Calu3 (cell line): ENCODE measurements around the gene KAZN. TPM values are rescaled to one million over a fixed set of nuclear protein-coding genes. Genes with fewer than 3 reads are reported as not detected.
"Not testable (repeated sequence)": the region's sequence is repeated elsewhere in the genome, so short reads cannot be mapped to it uniquely, and the experiment has no call there.

Experiments
- BruUV-seq: library from RNA; stranded (reverse); fragments of 400-500 nt; replicated peaks from 2 replicates; lab custom pipeline; 2021; lab: Mats Ljungman, UMichigan
- CTCF ChIA-PET: fragments of 300-600 bp; sonication (Branson Sonifier 250); formaldehyde crosslinking; loops from one replicate; lab custom pipeline; 2022; ENCODE audit warnings: antibody characterized with exemption; lab: Charles Lee
- DNase-seq: peaks from one replicate; pipeline ENCODE4 v3.0.0; 2022
- H3K27ac Mint-ChIP-seq: one replicate; pipeline ENCODE4 v1.8.0; 2022; ENCODE audit warnings: mixed read lengths; ENCODE audit not compliant: unreplicated experiment
- H3K27me3 Mint-ChIP-seq: one replicate; pipeline ENCODE4 v1.8.0; 2022; ENCODE audit warnings: mixed read lengths; ENCODE audit not compliant: unreplicated experiment
- H3K36me3 Mint-ChIP-seq: one replicate; pipeline ENCODE4 v1.8.0; 2022; ENCODE audit warnings: mild to moderate bottlenecking, moderate library complexity, mixed read lengths; ENCODE audit not compliant: insufficient read depth, unreplicated experiment
- H3K4me1 Mint-ChIP-seq: one replicate; pipeline ENCODE4 v1.8.0; 2022; ENCODE audit warnings: mild to moderate bottlenecking, low read depth, mixed read lengths; ENCODE audit not compliant: unreplicated experiment
- H3K4me3 Mint-ChIP-seq: one replicate; pipeline ENCODE4 v1.8.0; 2022; ENCODE audit warnings: mild to moderate bottlenecking, low read depth, moderate library complexity, mixed read lengths; ENCODE audit not compliant: unreplicated experiment
- H3K9me3 Mint-ChIP-seq: one replicate; pipeline ENCODE4 v1.8.0; 2022; ENCODE audit warnings: low read depth, mixed read lengths; ENCODE audit not compliant: unreplicated experiment
- intact Hi-C: fragments of 100-400 bp; cut with micrococcal nuclease; formaldehyde crosslinking; loops from one replicate; pipeline ENCODE4 v1.10.0; 2022; ENCODE audit not compliant: unreplicated experiment
- total RNA-seq: library from RNA; stranded (reverse); gene quantifications from 2 replicates; pipeline ENCODE4 v1.2.3, GENCODE V29; 2022
- TF ChIP-seq, protein P1 (sequence below): fragments of 200-600 bp; IDR thresholded peaks from one replicate; pipeline ENCODE4 v1.8.0; 2022; ENCODE audit warnings: antibody characterized with exemption; ENCODE audit not compliant: unreplicated experiment

The KAZN gene
- total RNA-seq, 1 experiment from 2014 or later, result 3.6 TPM

DNA sequence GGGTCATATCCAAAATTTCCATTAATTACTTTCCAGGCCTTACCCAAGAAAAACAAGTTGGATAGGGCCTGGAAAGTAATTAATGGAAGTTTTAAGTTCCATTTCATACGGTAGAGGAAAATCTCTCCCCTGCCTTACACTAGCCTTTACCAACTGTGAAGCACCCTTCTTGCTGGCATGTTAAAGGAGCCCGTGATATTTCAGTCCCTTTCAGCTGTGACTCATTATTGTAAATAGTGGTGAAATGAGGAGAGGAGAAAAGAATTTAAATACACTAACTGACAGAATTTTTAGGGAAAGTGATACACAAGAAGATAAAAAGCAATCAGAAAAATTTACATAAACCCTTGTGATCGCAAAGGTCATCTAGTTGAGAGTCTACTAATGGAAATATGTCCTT, 20.3 kb upstream of the KAZN start:
- Mint-ChIP-seq H3K4me3 (no peak overlapping the region), H3K9me3 (peaks cover 16% of the 10 kb centered on the region), H3K27ac (no peak overlapping the region), H3K4me1 (no peaks in the 10 kb centered on the region), H3K36me3 (no peaks in the 10 kb centered on the region), H3K27me3 (peaks cover 22% of the 10 kb centered on the region)
- DNase-seq, result no peak
- intact Hi-C loops, result no loop called here
- CTCF ChIA-PET, result no interaction called here
- no TSS peak for BruUV-seq
- TF ChIP-seq, protein P1, sequence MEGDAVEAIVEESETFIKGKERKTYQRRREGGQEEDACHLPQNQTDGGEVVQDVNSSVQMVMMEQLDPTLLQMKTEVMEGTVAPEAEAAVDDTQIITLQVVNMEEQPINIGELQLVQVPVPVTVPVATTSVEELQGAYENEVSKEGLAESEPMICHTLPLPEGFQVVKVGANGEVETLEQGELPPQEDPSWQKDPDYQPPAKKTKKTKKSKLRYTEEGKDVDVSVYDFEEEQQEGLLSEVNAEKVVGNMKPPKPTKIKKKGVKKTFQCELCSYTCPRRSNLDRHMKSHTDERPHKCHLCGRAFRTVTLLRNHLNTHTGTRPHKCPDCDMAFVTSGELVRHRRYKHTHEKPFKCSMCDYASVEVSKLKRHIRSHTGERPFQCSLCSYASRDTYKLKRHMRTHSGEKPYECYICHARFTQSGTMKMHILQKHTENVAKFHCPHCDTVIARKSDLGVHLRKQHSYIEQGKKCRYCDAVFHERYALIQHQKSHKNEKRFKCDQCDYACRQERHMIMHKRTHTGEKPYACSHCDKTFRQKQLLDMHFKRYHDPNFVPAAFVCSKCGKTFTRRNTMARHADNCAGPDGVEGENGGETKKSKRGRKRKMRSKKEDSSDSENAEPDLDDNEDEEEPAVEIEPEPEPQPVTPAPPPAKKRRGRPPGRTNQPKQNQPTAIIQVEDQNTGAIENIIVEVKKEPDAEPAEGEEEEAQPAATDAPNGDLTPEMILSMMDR, result no peak

DNA sequence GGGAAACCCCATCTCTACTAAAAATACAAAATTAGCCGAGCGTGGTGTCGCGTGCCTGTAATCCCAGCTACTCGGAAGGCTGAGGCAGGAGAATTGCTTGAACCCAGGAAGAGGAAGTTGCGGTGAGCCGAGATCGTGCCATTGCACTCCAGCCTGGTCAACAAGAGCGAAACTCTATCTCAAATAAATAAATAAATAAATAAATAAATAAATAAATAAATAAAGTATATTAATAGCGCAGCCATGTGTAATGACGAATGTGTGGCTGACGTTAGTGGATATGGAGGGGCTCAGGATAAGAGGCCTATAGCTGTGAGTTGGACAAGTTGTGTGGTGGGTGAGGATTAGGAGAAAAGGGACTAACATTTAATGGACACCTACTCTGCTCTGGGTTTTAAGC, 18.2 kb upstream of the KAZN start:
- H3K4me1 Mint-ChIP-seq, CTCF ChIA-PET, H3K27me3 Mint-ChIP-seq, H3K36me3 Mint-ChIP-seq, BruUV-seq, H3K27ac Mint-ChIP-seq, DNase-seq, intact Hi-C loops, H3K4me3 Mint-ChIP-seq: not testable (repeated sequence)
- peaks cover 12% of the 10 kb centered on the region for H3K9me3 Mint-ChIP-seq

GRCh38 chr1:14580986-14581385, 17.5 kb upstream of the KAZN start:
- no peak for DNase-seq
- intact Hi-C loops, result no loop called here
- TF ChIP-seq, protein P1, result no peak
- H3K27me3 Mint-ChIP-seq, result peaks cover 3% of the 10 kb centered on the region
- CTCF ChIA-PET, result no interaction called here
- H3K4me1 Mint-ChIP-seq, result no peaks in the 10 kb centered on the region
- no TSS peak for BruUV-seq
- no peak overlapping the region for H3K27ac Mint-ChIP-seq
- H3K4me3 Mint-ChIP-seq, result no peak overlapping the region
- peaks cover 11% of the 10 kb centered on the region for H3K9me3 Mint-ChIP-seq
- H3K36me3 Mint-ChIP-seq, result no peaks in the 10 kb centered on the region

- BruUV-seq, result no TSS peak
- TF ChIP-seq, protein P1, result no peak
- intact Hi-C loops, result no loop called here
- no peaks in the 10 kb centered on the region for H3K27me3 Mint-ChIP-seq
- H3K9me3 Mint-ChIP-seq, result peaks cover 9% of the 10 kb centered on the region
- CTCF ChIA-PET, result no interaction called here
- H3K27ac Mint-ChIP-seq, result no peak overlapping the region
- no peak for DNase-seq
- H3K4me3 Mint-ChIP-seq, result no peak overlapping the region
- no peaks in the 10 kb centered on the region for H3K4me1 Mint-ChIP-seq
- H3K36me3 Mint-ChIP-seq, result no peaks in the 10 kb centered on the region
These were observed 14.7 kb upstream of the KAZN start for GRCh38 chr1:14583788-14584187.

DNA sequence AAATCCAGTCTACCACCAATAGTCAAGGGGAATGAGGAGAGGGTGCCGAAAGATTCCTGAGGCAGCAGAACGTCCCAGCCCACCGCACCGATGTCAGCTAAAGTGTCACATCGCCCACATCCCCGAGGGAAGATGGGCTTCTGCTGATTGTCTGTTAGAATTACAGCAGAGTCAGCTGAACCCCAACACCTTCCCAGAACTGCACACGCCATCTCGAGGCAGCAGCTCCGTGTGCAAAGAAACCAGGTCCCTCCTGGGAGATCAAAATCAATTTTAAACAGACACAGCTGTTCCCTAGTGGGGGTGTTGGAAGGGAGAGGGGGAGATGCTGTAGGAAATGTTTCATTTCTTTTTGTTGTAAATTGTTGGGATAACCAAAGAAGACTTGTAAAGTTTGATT, 12.8 kb upstream of the KAZN start:
- Mint-ChIP-seq H3K4me3 (no peak overlapping the region), H3K9me3 (peaks cover 9% of the 10 kb centered on the region), H3K36me3 (no peaks in the 10 kb centered on the region), H3K4me1 (no peaks in the 10 kb centered on the region), H3K27ac (no peak overlapping the region), H3K27me3 (no peaks in the 10 kb centered on the region)
- intact Hi-C loops, result no loop called here
- TF ChIP-seq, protein P1, result no peak
- CTCF ChIA-PET, result no interaction called here
- BruUV-seq, result no TSS peak
- no peak for DNase-seq
